A549 (cell line): ENCODE results near the gene CLCN4. TPM values are rescaled to one million over a fixed set of nuclear protein-coding genes. Genes with fewer than 3 reads are reported as not detected.

Experiments used
- ATAC-seq, 2 experiments: fragments of 200-7000 bp in 1 of 2; fragments of >200 bp in 1 of 2; cut with Nextera tagmentation in 1 of 2; cut with Tn5 transposase in 1 of 2; 3 replicates each; pipeline versions ENCODE4 v1.8.0 to v1.9.1; 2018 to 2020; ENCODE audit warnings: mild to moderate bottlenecking in 1 of 2, moderate library complexity in 1 of 2
- CTCF ChIA-PET: fragments of 300-600 bp; sonication (Branson Sonifier 250); formaldehyde crosslinking; extraction: SDS; loops from one replicate; lab custom pipeline; 2021; ENCODE audit warnings: antibody characterized with exemption, inconsistent platforms; lab: Yijun Ruan, JAX
- POLR2A ChIA-PET: fragments of 350-600 bp; formaldehyde crosslinking; extraction: SDS; loops from one replicate; lab custom pipeline; 2021; ENCODE audit warnings: antibody characterized with exemption, inconsistent platforms; lab: Yijun Ruan, JAX
- DNase-seq, 2 experiments: peaks; one replicate each; pipeline versions ENCODE4 v3.0.0 to v3.0.0-alpha.2; 2011 to 2016; ENCODE audit warnings: low read depth in 1 of 2, low spot score in 1 of 2
- FAIRE-seq: peaks from 2 replicates; lab custom pipeline; 2011; peaks lifted over from hg19 to GRCh38; lab: Jason Lieb, UNC
- H3K27ac ChIP-seq, 2 experiments: fragments of >200 bp; sonication (Bioruptor Twin); formaldehyde crosslinking; 3 replicates each; pipeline ENCODE4 v1.5.1; 2016 to 2017
- H3K4me1 ChIP-seq: fragments of >200 bp; sonication (Bioruptor Twin); formaldehyde crosslinking; 3 replicates; pipeline ENCODE4 v1.6.1; 2016
- H3K4me2 ChIP-seq: fragments of >200 bp; sonication (Bioruptor Twin); formaldehyde crosslinking; 3 replicates; pipeline ENCODE4 v1.6.1; 2016
- H3K4me3 ChIP-seq: fragments of >200 bp; sonication (Bioruptor Twin); formaldehyde crosslinking; 3 replicates; pipeline ENCODE4 v1.5.1; 2016
- H3K9me3 ChIP-seq: fragments of >200 bp; sonication (Bioruptor Twin); formaldehyde crosslinking; 3 replicates; pipeline ENCODE4 v1.6.1; 2016
- CHD4 ChIP-seq: fragments of 200-600 bp; sonication (generic); IDR thresholded peaks from 2 replicates; pipeline ENCODE4 v1.6.1; 2016; ENCODE audit warnings: antibody characterized with exemption, mild to moderate bottlenecking, borderline replicate concordance
- EHF ChIP-seq: fragments of 250-450 bp; sonication (Bioruptor Pico); IDR thresholded peaks from 2 replicates; pipeline ENCODE4 v1.5.0; 2020; ENCODE audit warnings: mild to moderate bottlenecking
- EHMT2 ChIP-seq: fragments of 200-600 bp; sonication (generic); IDR thresholded peaks from 2 replicates; pipeline ENCODE4 v1.6.1; 2016; ENCODE audit warnings: antibody characterized with exemption, low read depth, mild to moderate bottlenecking, moderate library complexity
- EP300 ChIP-seq, 2 experiments: fragments of >200 bp; sonication (Bioruptor Twin); formaldehyde crosslinking; IDR thresholded peaks; 2 replicates in 1 of 2; 3 replicates in 1 of 2; pipeline ENCODE4 v1.6.1; 2016 to 2017
- ESRRA ChIP-seq: fragments of 150-350 bp; IDR thresholded peaks from 2 replicates; pipeline ENCODE4 v1.6.1; 2014; ENCODE audit warnings: mild to moderate bottlenecking, low read length, borderline replicate concordance
- HDAC2 ChIP-seq: fragments of 200-600 bp; sonication (generic); IDR thresholded peaks from 2 replicates; pipeline ENCODE4 v1.6.1; 2016
- HEYL ChIP-seq: fragments of 250-450 bp; sonication (Bioruptor Pico); IDR thresholded peaks from 2 replicates; pipeline ENCODE4 v1.8.0; 2021; ENCODE audit warnings: mild to moderate bottlenecking, moderate library complexity
- MYC ChIP-seq: IDR thresholded peaks from 2 replicates; pipeline ENCODE4 v1.6.1; 2012; ENCODE audit warnings: mild to moderate bottlenecking, inconsistent platforms, low read length, improper control_type of control experiment, borderline replicate concordance
- NPAS2 ChIP-seq: fragments of 250-450 bp; sonication (Bioruptor Pico); IDR thresholded peaks from 2 replicates; pipeline ENCODE4 v1.8.0; 2022; ENCODE audit warnings: mild to moderate bottlenecking, moderate library complexity, borderline replicate concordance
- POLR2A ChIP-seq: IDR thresholded peaks from 2 replicates; pipeline ENCODE4 v1.6.1; 2012; ENCODE audit warnings: mild to moderate bottlenecking, low read length
- SREBF2 ChIP-seq: fragments of 450-650 bp; IDR thresholded peaks from 2 replicates; pipeline ENCODE4 v1.6.1; 2014; ENCODE audit warnings: mild to moderate bottlenecking, moderate library complexity
- ZFP36 ChIP-seq: fragments of 450-650 bp; IDR thresholded peaks from 2 replicates; pipeline ENCODE4 v1.6.1; 2014; ENCODE audit warnings: borderline replicate concordance; ENCODE audit not compliant: partially characterized antibody
- WGBS: methylation state at CpG from one replicate; pipeline ENCODE4 v1.1.6; 2017; ENCODE audit errors: missing lambda C conversion rate; 5-methylcytosine and 5-hydroxymethylcytosine counted together
- polyA plus RNA-seq, 4 experiments: library from polyadenylated mRNA; depleted of rRNA in 3 of 4; stranded (reverse); fragments of >200 nt; fragmentation: RNase III in 1 of 4; extraction: RNeasy Plus Mini Kit Qiagen cat#74134 plus additional on column Dnase treatment in 1 of 4; gene quantifications; 2 replicates in 3 of 4; 3 replicates in 1 of 4; pipeline ENCODE4 v1.2.3, GENCODE V29; 2011 to 2017
- TF ChIP-seq, protein P1 (sequence below): fragments of 450-650 bp; IDR thresholded peaks from 2 replicates; pipeline ENCODE4 v1.6.1; 2014; ENCODE audit warnings: antibody characterized with exemption
- TF ChIP-seq, protein P2 (sequence below): fragments of 250-450 bp; sonication (Bioruptor Pico); IDR thresholded peaks from 2 replicates; pipeline ENCODE4 v1.5.0; 2020; ENCODE audit warnings: low read depth, mild to moderate bottlenecking, moderate library complexity
- TF ChIP-seq, protein P3 (sequence below): IDR thresholded peaks from 2 replicates; pipeline ENCODE4 v1.6.1; 2012
- TF ChIP-seq, protein P4 (sequence below): fragments of >200 bp; sonication (Bioruptor Twin); formaldehyde crosslinking; IDR thresholded peaks from 3 replicates; pipeline ENCODE4 v1.5.1; 2016
- TF ChIP-seq, protein P5 (sequence below): fragments of >200 bp; sonication (Bioruptor Twin); formaldehyde crosslinking; IDR thresholded peaks from 2 replicates; pipeline ENCODE4 v1.6.1; 2016

Gene CLCN4
- polyA plus RNA-seq, 2 of the 4 experiments (the other 2 are of a cell fraction): 2.8 to 4.7 TPM

DNA sequence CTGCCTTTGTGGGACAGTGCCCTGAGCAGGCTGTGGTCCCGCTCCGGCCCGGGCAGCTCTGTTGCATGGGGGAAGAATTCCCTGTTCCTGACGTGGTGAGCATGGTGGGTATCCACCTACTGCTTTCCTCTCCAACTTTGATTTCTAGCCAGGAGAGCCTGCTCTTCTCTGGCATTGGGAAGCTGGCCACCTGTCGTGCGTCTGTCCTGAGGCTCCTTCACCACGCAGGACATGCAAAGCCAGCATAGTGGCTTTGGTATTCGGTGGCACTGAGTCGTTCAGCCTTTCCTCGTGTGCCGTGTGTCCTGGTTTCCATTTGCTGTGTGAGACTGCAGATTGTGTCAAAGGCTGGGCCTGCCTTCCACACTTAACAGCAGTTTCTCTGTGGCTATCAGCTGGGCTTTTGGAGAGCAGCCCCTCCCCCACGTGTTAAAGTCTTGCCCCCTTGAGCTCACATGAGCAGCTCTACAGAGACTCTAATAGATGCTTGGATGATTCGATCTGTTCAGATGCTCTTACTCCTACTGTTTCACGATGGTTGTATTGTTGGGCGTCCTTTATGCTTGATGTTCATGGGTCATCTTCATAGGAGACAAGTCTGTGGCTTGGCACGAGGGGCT is 46.3 kb upstream of the CLCN4 start:
- CTCF ChIA-PET: interaction anchor here (0.7 to 4.7 kb wide), 5 partner anchors 9 to 122 kb away, joined by 3 to 37 read pairs (median 3); no protein-coding TSS in a partner anchor
- FAIRE-seq (peak; percentile 13), ATAC-seq (no peak), DNase-seq (no peak)
- Histone ChIP-seq H3K4me2 (no peak overlapping the region), H3K27ac (no peak overlapping the region), H3K4me1 (no peaks in the 10 kb centered on the region), H3K4me3 (no peak overlapping the region), H3K9me3 (no peaks in the 10 kb centered on the region)
- WGBS: 90% methylated on average over 16 of the region's 16 CpGs
- POLR2A ChIA-PET: no interaction called here
- no peak for TF ChIP-seq MYC
- TF ChIP-seq SREBF2: no peak
- TF ChIP-seq HDAC2: no peak

DNA sequence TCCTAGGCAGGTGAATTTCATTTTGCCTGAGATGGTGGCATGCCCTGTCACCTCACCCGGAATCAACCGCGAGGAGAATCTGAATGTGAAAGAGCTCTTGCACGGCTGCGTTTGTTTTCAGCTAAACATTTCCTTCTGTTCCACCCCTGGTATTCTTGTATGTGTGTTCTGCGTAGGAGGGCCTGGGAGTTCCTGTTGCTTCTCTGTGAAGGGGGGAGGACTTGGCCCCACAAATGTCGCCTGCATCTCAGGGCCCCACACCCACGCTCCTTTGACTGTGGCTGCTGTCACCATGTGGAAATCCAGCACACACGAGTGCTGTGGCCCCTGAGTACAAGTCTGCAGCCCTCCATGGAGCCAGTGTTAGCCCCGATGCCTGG is 45.8 kb upstream of the CLCN4 start:
- WGBS: 87% methylated on average over 9 of the region's 10 CpGs
- POLR2A ChIA-PET: no interaction called here
- no peak for FAIRE-seq
- Histone ChIP-seq H3K9me3 (no peaks in the 10 kb centered on the region), H3K4me1 (no peaks in the 10 kb centered on the region)
- DNase-seq: no peak
- no peak for TF ChIP-seq EP300 (IDR thresholded peaks at IDR 0.05)
- no peak for TF ChIP-seq ESRRA
- TF ChIP-seq EHF: no peak
- TF ChIP-seq, protein P1, sequence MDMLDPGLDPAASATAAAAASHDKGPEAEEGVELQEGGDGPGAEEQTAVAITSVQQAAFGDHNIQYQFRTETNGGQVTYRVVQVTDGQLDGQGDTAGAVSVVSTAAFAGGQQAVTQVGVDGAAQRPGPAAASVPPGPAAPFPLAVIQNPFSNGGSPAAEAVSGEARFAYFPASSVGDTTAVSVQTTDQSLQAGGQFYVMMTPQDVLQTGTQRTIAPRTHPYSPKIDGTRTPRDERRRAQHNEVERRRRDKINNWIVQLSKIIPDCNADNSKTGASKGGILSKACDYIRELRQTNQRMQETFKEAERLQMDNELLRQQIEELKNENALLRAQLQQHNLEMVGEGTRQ: no peak
- no peak for TF ChIP-seq POLR2A
- TF ChIP-seq, protein P2, sequence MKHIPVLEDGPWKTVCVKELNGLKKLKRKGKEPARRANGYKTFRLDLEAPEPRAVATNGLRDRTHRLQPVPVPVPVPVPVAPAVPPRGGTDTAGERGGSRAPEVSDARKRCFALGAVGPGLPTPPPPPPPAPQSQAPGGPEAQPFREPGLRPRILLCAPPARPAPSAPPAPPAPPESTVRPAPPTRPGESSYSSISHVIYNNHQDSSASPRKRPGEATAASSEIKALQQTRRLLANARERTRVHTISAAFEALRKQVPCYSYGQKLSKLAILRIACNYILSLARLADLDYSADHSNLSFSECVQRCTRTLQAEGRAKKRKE (CRISPR knock-in tag): no peak
- TF ChIP-seq EHMT2: no peak
- TF ChIP-seq, protein P3, sequence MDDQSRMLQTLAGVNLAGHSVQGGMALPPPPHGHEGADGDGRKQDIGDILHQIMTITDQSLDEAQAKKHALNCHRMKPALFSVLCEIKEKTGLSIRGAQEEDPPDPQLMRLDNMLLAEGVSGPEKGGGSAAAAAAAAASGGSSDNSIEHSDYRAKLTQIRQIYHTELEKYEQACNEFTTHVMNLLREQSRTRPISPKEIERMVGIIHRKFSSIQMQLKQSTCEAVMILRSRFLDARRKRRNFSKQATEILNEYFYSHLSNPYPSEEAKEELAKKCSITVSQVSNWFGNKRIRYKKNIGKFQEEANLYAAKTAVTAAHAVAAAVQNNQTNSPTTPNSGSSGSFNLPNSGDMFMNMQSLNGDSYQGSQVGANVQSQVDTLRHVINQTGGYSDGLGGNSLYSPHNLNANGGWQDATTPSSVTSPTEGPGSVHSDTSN: no peak
- no peak for TF ChIP-seq CHD4
- TF ChIP-seq ZFP36: no peak
- TF ChIP-seq, protein P4, sequence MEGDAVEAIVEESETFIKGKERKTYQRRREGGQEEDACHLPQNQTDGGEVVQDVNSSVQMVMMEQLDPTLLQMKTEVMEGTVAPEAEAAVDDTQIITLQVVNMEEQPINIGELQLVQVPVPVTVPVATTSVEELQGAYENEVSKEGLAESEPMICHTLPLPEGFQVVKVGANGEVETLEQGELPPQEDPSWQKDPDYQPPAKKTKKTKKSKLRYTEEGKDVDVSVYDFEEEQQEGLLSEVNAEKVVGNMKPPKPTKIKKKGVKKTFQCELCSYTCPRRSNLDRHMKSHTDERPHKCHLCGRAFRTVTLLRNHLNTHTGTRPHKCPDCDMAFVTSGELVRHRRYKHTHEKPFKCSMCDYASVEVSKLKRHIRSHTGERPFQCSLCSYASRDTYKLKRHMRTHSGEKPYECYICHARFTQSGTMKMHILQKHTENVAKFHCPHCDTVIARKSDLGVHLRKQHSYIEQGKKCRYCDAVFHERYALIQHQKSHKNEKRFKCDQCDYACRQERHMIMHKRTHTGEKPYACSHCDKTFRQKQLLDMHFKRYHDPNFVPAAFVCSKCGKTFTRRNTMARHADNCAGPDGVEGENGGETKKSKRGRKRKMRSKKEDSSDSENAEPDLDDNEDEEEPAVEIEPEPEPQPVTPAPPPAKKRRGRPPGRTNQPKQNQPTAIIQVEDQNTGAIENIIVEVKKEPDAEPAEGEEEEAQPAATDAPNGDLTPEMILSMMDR: no peak
- TF ChIP-seq, protein P5, sequence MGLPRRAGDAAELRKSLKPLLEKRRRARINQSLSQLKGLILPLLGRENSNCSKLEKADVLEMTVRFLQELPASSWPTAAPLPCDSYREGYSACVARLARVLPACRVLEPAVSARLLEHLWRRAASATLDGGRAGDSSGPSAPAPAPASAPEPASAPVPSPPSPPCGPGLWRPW: no peak
- TF ChIP-seq NPAS2: no peak
- no peak for TF ChIP-seq SREBF2
- TF ChIP-seq HEYL (CRISPR knock-in tag): no peak
- TF ChIP-seq, all 56 proteins: peak for 0
- no peak for ATAC-seq
- H3K4me3 ChIP-seq: no peak overlapping the region
- CTCF ChIA-PET: interaction anchor here (0.7 to 4.7 kb wide), 3 partner anchors 9 to 63 kb away, joined by 3 to 37 read pairs (median 4); no protein-coding TSS in a partner anchor
- H3K27ac ChIP-seq: no peak overlapping the region
- H3K4me2 ChIP-seq: no peak overlapping the region
